MCF 10A (cell line): ENCODE data around the gene TRAPPC4. TPM values are rescaled to one million over a fixed set of nuclear protein-coding genes. Genes with fewer than 3 reads are reported as not detected.

ENCODE experiments used
- BruUV-seq: library from RNA; stranded (reverse); fragments of 400-500 nt; replicated peaks from 2 replicates; lab custom pipeline; 2021; lab: Mats Ljungman, UMichigan
- CTCF ChIA-PET: fragments of 300-600 bp; sonication (Branson Sonifier 250); formaldehyde crosslinking; extraction: SDS; loops from one replicate; lab custom pipeline; 2021; ENCODE audit warnings: antibody characterized with exemption, inconsistent platforms; lab: Yijun Ruan, JAX
- POLR2A ChIA-PET: fragments of 300-600, 350-650 bp; sonication (Branson Sonifier 250); formaldehyde crosslinking; extraction: SDS; loops from one replicate; lab custom pipeline; 2020; ENCODE audit warnings: antibody characterized with exemption, inconsistent platforms; lab: Yijun Ruan, JAX
- DNase-seq: peaks from one replicate; pipeline ENCODE4 v3.0.0-alpha.2; 2018; ENCODE audit not compliant: unreplicated experiment
- H3K27ac Mint-ChIP-seq: one replicate; pipeline ENCODE4 v1.8.0; 2022; ENCODE audit warnings: mild to moderate bottlenecking, low read depth, mixed read lengths; ENCODE audit not compliant: unreplicated experiment
- H3K27me3 Mint-ChIP-seq: one replicate; pipeline ENCODE4 v1.8.0; 2022; ENCODE audit warnings: mixed read lengths; ENCODE audit not compliant: insufficient read depth, unreplicated experiment
- H3K36me3 Mint-ChIP-seq: one replicate; pipeline ENCODE4 v1.8.0; 2022; ENCODE audit warnings: mild to moderate bottlenecking, moderate library complexity, mixed read lengths; ENCODE audit not compliant: insufficient read depth, unreplicated experiment
- H3K4me1 Mint-ChIP-seq: one replicate; pipeline ENCODE4 v1.8.0; 2022; ENCODE audit warnings: mixed read lengths; ENCODE audit not compliant: insufficient read depth, unreplicated experiment
- H3K4me3 Mint-ChIP-seq: one replicate; pipeline ENCODE4 v1.8.0; 2022; ENCODE audit warnings: mild to moderate bottlenecking, moderate library complexity, mixed read lengths; ENCODE audit not compliant: unreplicated experiment
- H3K9me3 Mint-ChIP-seq: one replicate; pipeline ENCODE4 v1.8.0; 2022; ENCODE audit warnings: mixed read lengths; ENCODE audit not compliant: unreplicated experiment
- CTCF ChIP-seq: fragments of 200-600 bp; IDR thresholded peaks from one replicate; pipeline ENCODE4 v1.8.0; 2022; ENCODE audit warnings: antibody characterized with exemption, mild to moderate bottlenecking; ENCODE audit not compliant: unreplicated experiment
- intact Hi-C: fragments of 100-400 bp; cut with micrococcal nuclease; formaldehyde crosslinking; loops from 2 replicates; pipeline ENCODE4 v1.14.1; 2022
- total RNA-seq: library from RNA; stranded (reverse); gene quantifications from 2 replicates; pipeline ENCODE4 v1.2.3, GENCODE V29; 2022

TRAPPC4 gene
- total RNA-seq, 1 experiment from 2014 or later: 78.6 TPM

- no peaks in the 10 kb centered on the region for H3K9me3 Mint-ChIP-seq
- no peak for DNase-seq
- no peak overlapping the region for H3K27ac Mint-ChIP-seq
- no peak overlapping the region for H3K4me3 Mint-ChIP-seq
- intact Hi-C loops: no loop called here
- BruUV-seq: TSS peak; percentile 5
- CTCF ChIA-PET: no interaction called here
- H3K4me1 Mint-ChIP-seq: peaks cover 19% of the 10 kb centered on the region
- no peak for TF ChIP-seq CTCF
- POLR2A ChIA-PET: no interaction called here
- H3K27me3 Mint-ChIP-seq: no peaks in the 10 kb centered on the region
- peaks cover 87% of the 10 kb centered on the region for H3K36me3 Mint-ChIP-seq
Observed at GRCh38 chr11:119052163-119052814, 33.7 kb downstream of the TRAPPC4 start.

GRCh38 chr11:119054418-119054817 lies 35.9 kb downstream of the TRAPPC4 start:
- Mint-ChIP-seq H3K9me3 (no peaks in the 10 kb centered on the region), H3K27me3 (no peaks in the 10 kb centered on the region), H3K4me3 (no peak overlapping the region), H3K36me3 (peaks cover 70% of the 10 kb centered on the region), H3K4me1 (peaks cover 19% of the 10 kb centered on the region), H3K27ac (peak overlapping the region; percentile 42)
- no peak for TF ChIP-seq CTCF
- no peak for DNase-seq
- BruUV-seq: no TSS peak
- POLR2A ChIA-PET: interaction anchor here (3.8 kb wide), 1 partner anchor 12 kb away, joined by 44 read pairs; the partner anchor contains the start of gene VPS11
- intact Hi-C loops: no loop called here
- CTCF ChIA-PET: interaction anchor here (0.6 to 1.1 kb wide), 4 partner anchors 11 to 205 kb away, joined by 3 read pairs; no protein-coding TSS in a partner anchor

- Mint-ChIP-seq H3K4me1 (peaks cover 19% of the 10 kb centered on the region), H3K4me3 (peak overlapping the region; percentile 96), H3K27ac (peak overlapping the region; percentile 98), H3K9me3 (no peaks in the 10 kb centered on the region), H3K36me3 (peaks cover 57% of the 10 kb centered on the region), H3K27me3 (no peaks in the 10 kb centered on the region)
- TF ChIP-seq CTCF: no peak
- CTCF ChIA-PET: interaction anchor here (0.5 to 1.6 kb wide), 8 partner anchors 8 to 367 kb away, joined by 3 to 8 read pairs (median 4); a partner anchor contains a TSS
- POLR2A ChIA-PET: interaction anchor here (0.6 to 3.9 kb wide), 12 partner anchors 11 to 268 kb away, joined by 3 to 44 read pairs (median 5); partner anchors contain the start of genes C2CD2L, DPAGT1, MCAM and RPS25
- peak; percentile 19 for DNase-seq
- BruUV-seq: no TSS peak
- intact Hi-C loops: loop anchor here (2.0 kb wide), 2 partner anchors 25 to 45 kb away; partner anchors contain the start of genes DPAGT1 and SLC37A4
Observed at GRCh38 chr11:119055901-119056300, 37.3 kb downstream of the TRAPPC4 start.

GRCh38 chr11:119056421-119056999 lies 37.9 kb downstream of the TRAPPC4 start:
- Mint-ChIP-seq H3K4me1 (peaks cover 19% of the 10 kb centered on the region), H3K27ac (peak overlapping the region; percentile 98), H3K36me3 (peaks cover 57% of the 10 kb centered on the region), H3K4me3 (peak overlapping the region; percentile 96), H3K9me3 (no peaks in the 10 kb centered on the region), H3K27me3 (no peaks in the 10 kb centered on the region)
- BruUV-seq: no TSS peak
- CTCF ChIA-PET: interaction anchor here (0.5 to 1.6 kb wide), 11 partner anchors 9 to 368 kb away, joined by 3 to 8 read pairs (median 3); a partner anchor contains a TSS
- intact Hi-C loops: loop anchor here (2.0 kb wide), 2 partner anchors 26 to 44 kb away; partner anchors contain the start of genes DPAGT1 and SLC37A4
- POLR2A ChIA-PET: interaction anchor here (0.6 to 3.9 kb wide), 19 partner anchors 9 to 364 kb away, joined by 3 to 44 read pairs (median 4); partner anchors contain the start of genes C2CD2L, DPAGT1, MCAM and RPS25
- peak; percentile 29 for DNase-seq
- TF ChIP-seq CTCF: no peak
